WERI-Rb-1 (cell line): ENCODE data around the gene TF.
"Not testable (repeated sequence)": the region's sequence is repeated elsewhere in the genome, so short reads cannot be mapped to it uniquely, and the experiment has no call there.

ENCODE experiments used
- DNase-seq: peaks from one replicate; pipeline ENCODE4 v3.0.0-alpha.2; 2020
- H3K27ac ChIP-seq: fragments of 250-450 bp; sonication (Bioruptor Pico); 2 replicates; pipeline ENCODE4 v1.5.1; 2020; ENCODE audit warnings: mild to moderate bottlenecking, moderate library complexity
- H3K27me3 ChIP-seq: fragments of 250-450 bp; sonication (Bioruptor Pico); 2 replicates; pipeline ENCODE4 v1.5.1; 2021; ENCODE audit warnings: mild to moderate bottlenecking, low read depth, moderate library complexity; ENCODE audit not compliant: insufficient read depth, severe bottlenecking
- H3K36me3 ChIP-seq: fragments of 250-450 bp; sonication (Bioruptor Pico); 2 replicates; pipeline ENCODE4 v1.5.1; 2020; ENCODE audit warnings: mild to moderate bottlenecking, moderate library complexity
- H3K4me3 ChIP-seq: 2 replicates; pipeline ENCODE4 v1.5.1; 2011; ENCODE audit warnings: low read depth, mild to moderate bottlenecking, control low read depth, low read length
- H3K9me3 ChIP-seq: fragments of 250-450 bp; sonication (Bioruptor Pico); 2 replicates; pipeline ENCODE4 v1.5.1; 2021; ENCODE audit warnings: mild to moderate bottlenecking, moderate library complexity; ENCODE audit not compliant: severe bottlenecking
- TF ChIP-seq, protein P1 (sequence below): IDR thresholded peaks from 2 replicates; pipeline ENCODE4 v1.5.1; 2011; ENCODE audit warnings: low read depth, mild to moderate bottlenecking, control low read depth, inconsistent platforms, low read length

Gene TF

DNA sequence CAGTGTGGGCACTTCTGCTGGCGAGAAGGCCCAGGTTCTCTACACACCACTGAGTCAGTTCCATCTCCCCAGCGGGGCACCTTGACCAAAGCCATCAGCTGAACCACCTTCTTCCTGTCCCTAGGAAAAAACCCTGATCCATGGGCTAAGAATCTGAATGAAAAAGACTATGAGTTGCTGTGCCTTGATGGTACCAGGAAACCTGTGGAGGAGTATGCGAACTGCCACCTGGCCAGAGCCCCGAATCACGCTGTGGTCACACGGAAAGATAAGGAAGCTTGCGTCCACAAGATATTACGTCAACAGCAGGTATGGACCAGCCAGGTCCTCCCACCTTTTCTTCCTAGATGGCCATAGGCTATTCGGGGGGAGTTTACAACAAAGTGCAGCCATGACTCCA lies 29.1 kb downstream of the TF start:
- no peak for DNase-seq
- TF ChIP-seq, protein P1, sequence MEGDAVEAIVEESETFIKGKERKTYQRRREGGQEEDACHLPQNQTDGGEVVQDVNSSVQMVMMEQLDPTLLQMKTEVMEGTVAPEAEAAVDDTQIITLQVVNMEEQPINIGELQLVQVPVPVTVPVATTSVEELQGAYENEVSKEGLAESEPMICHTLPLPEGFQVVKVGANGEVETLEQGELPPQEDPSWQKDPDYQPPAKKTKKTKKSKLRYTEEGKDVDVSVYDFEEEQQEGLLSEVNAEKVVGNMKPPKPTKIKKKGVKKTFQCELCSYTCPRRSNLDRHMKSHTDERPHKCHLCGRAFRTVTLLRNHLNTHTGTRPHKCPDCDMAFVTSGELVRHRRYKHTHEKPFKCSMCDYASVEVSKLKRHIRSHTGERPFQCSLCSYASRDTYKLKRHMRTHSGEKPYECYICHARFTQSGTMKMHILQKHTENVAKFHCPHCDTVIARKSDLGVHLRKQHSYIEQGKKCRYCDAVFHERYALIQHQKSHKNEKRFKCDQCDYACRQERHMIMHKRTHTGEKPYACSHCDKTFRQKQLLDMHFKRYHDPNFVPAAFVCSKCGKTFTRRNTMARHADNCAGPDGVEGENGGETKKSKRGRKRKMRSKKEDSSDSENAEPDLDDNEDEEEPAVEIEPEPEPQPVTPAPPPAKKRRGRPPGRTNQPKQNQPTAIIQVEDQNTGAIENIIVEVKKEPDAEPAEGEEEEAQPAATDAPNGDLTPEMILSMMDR = no peak

DNA sequence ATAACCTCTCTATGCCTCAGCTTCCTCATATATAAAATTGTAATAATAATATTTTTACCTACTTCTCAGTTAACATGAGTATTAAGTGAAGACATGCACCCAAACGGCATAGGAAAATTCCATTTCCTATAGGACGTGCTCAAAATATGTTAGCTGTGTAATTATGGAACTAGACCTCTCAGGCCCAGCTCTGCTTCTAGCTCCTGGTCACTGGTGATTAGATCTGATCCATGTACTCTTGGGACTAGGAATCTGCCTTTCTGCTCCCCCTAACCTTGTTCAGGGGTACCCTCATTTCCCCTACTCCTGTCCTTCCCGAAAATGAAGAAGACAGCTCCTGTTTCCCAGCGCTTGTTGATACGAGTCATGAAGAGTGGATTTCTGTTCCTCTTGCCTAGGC lies 29.6 kb downstream of the TF start:
- Histone ChIP-seq H3K4me3 (no peak overlapping the region), H3K27me3 (no peaks in the 10 kb centered on the region), H3K9me3 (no peaks in the 10 kb centered on the region), H3K27ac (no peak overlapping the region), H3K36me3 (no peaks in the 10 kb centered on the region)
- TF ChIP-seq, protein P1 = no peak
- no peak for DNase-seq

More for the DNA sequence above, 29.1 kb downstream of the TF start:
- Histone ChIP-seq H3K27ac (no peak overlapping the region), H3K4me3 (no peak overlapping the region), H3K36me3 (no peaks in the 10 kb centered on the region), H3K9me3 (no peaks in the 10 kb centered on the region), H3K27me3 (no peaks in the 10 kb centered on the region)

- Histone ChIP-seq H3K27ac (no peak overlapping the region), H3K27me3 (no peaks in the 10 kb centered on the region), H3K4me3 (no peak overlapping the region), H3K9me3 (no peaks in the 10 kb centered on the region), H3K36me3 (no peaks in the 10 kb centered on the region)
- TF ChIP-seq, protein P1 = 0 out of 2 replicates have a peak, but pooled peaks have one; percentile 16
- DNase-seq = no peak
These were observed 30.7 kb downstream of the TF start for GRCh38 chr3:133776794-133777438.

- Histone ChIP-seq H3K4me3 (no peak overlapping the region), H3K9me3 (no peaks in the 10 kb centered on the region), H3K36me3 (no peaks in the 10 kb centered on the region), H3K27me3 (no peaks in the 10 kb centered on the region), H3K27ac (no peak overlapping the region)
- TF ChIP-seq, protein P1 = no peak
- no peak for DNase-seq
These were observed 31.8 kb downstream of the TF start for GRCh38 chr3:133777807-133778568.

- Histone ChIP-seq H3K36me3 (no peaks in the 10 kb centered on the region), H3K27ac (no peak overlapping the region), H3K27me3 (no peaks in the 10 kb centered on the region), H3K4me3 (no peak overlapping the region), H3K9me3 (no peaks in the 10 kb centered on the region)
- DNase-seq = no peak
- TF ChIP-seq, protein P1 = no peak
These were observed 33.5 kb downstream of the TF start for GRCh38 chr3:133779626-133780203.

DNA sequence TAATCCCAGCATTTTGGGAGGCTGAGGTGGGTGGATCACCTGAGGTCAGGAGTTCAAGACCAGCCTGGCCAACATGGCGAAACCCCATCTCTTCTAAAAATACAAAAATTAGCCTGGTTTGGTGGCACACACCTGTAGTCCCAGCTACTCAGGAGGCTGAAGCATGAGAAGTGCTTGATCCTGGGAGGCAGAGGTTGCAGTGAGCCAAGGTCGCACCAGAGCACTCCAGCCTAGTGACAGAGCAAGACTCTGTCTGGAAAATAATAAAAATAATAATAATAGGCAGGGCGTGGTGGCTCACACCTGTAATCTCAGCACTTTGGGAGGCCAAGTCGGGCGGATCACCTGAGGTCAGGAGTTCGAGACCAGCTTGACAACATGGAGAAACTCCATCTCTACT lies 34.6 kb downstream of the TF start:
- DNase-seq = not testable (repeated sequence)

More for the DNA sequence above, 34.6 kb downstream of the TF start:
- not testable (repeated sequence) for H3K9me3 ChIP-seq, H3K27ac ChIP-seq, H3K27me3 ChIP-seq, H3K4me3 ChIP-seq, H3K36me3 ChIP-seq
